Sigmoid colon (tissue), 4 donors: ENCODE results near the gene PKHD1.

ENCODE experiments used
- CTCF ChIP-seq, 4 experiments: fragments of 450-650 bp in 3 of 4; fragments of 200-600 bp in 1 of 4; IDR thresholded peaks; one replicate each; pipeline ENCODE4 v1.5.1; 2016 to 2019; ENCODE audit warnings: antibody characterized with exemption in 4 of 4, mild to moderate bottlenecking in 3 of 4, moderate library complexity in 2 of 4
- EP300 ChIP-seq, 4 donors: sonication (generic); formaldehyde crosslinking; IDR thresholded peaks; one replicate each; pipeline ENCODE4 v1.6.1; 2017; ENCODE audit warnings: antibody characterized with exemption in 4 of 4
- POLR2A ChIP-seq, 2 donors: fragments of 450-650 bp; IDR thresholded peaks; one replicate each; pipeline ENCODE4 v1.6.1; 2016; ENCODE audit warnings: antibody characterized with exemption in 2 of 2, mild to moderate bottlenecking in 2 of 2, moderate library complexity in 2 of 2
- POLR2AphosphoS5 ChIP-seq, 4 donors: sonication (generic); formaldehyde crosslinking; IDR thresholded peaks; one replicate each; pipeline ENCODE4 v1.6.1; 2017; ENCODE audit warnings: antibody characterized with exemption in 4 of 4

- TF ChIP-seq POLR2A (IDR thresholded peaks at IDR 0.05) (no peak), EP300 (IDR thresholded peaks at IDR 0.05) (no peak), CTCF (IDR thresholded peaks at IDR 0.05) (no peak), POLR2AphosphoS5 (IDR thresholded peaks at IDR 0.05) (no peak)
Observed at GRCh38 chr6:52135217-52135616, 47.8 kb upstream of the PKHD1 start.
